Stimulated activated CD8-positive, alpha-beta memory T cell treated with anti-CD3 and anti-CD28 coated beads, Interleukin-12 subunit alpha, Interleukin-12 subunit beta, amount 100 ng/mL, for 24 hours (primary cell): ENCODE data around the gene SH3D19.

Experiments used
- DNase-seq: peaks from one replicate; pipeline ENCODE4 v3.0.0-alpha.2; 2020; ENCODE audit errors: extremely low read depth

The SH3D19 gene

GRCh38 chr4:151199319-151200190 is 125.8 kb downstream of the SH3D19 start:
- DNase-seq: no peak

GRCh38 chr4:151198748-151199147 is 126.7 kb downstream of the SH3D19 start:
- DNase-seq: no peak

GRCh38 chr4:151197247-151197646 is 128.2 kb downstream of the SH3D19 start:
- DNase-seq: no peak

- no peak for DNase-seq
Measured at GRCh38 chr4:151195801-151196200, 129.6 kb downstream of the SH3D19 start.

GRCh38 chr4:151193414-151193813 is 132.0 kb downstream of the SH3D19 start:
- DNase-seq: no peak

GRCh38 chr4:151192556-151193235 is 132.7 kb downstream of the SH3D19 start:
- no peak for DNase-seq

GRCh38 chr4:151184523-151185458 is 140.6 kb downstream of the SH3D19 start:
- no peak for DNase-seq

GRCh38 chr4:151182455-151182996 is 142.9 kb downstream of the SH3D19 start:
- no peak for DNase-seq

- no peak for DNase-seq
Measured at GRCh38 chr4:151176685-151177084, 148.7 kb downstream of the SH3D19 start.

GRCh38 chr4:151175754-151176631 is 149.4 kb downstream of the SH3D19 start:
- no peak for DNase-seq

- DNase-seq: no peak
Measured at GRCh38 chr4:151175233-151175632, 150.2 kb downstream of the SH3D19 start.

- DNase-seq: no peak
Measured at GRCh38 chr4:151174784-151175183, 150.6 kb downstream of the SH3D19 start.

GRCh38 chr4:151173871-151174270 is 151.5 kb downstream of the SH3D19 start:
- DNase-seq: no peak

GRCh38 chr4:151169900-151170299 is 155.5 kb downstream of the SH3D19 start:
- DNase-seq: no peak

GRCh38 chr4:151169223-151169622 is 156.2 kb downstream of the SH3D19 start:
- no peak for DNase-seq

GRCh38 chr4:151167561-151167960 is 157.8 kb downstream of the SH3D19 start:
- no peak for DNase-seq

GRCh38 chr4:151166636-151167035 is 158.8 kb downstream of the SH3D19 start:
- DNase-seq: no peak

GRCh38 chr4:151165205-151166000 is 160.0 kb downstream of the SH3D19 start:
- no peak for DNase-seq

- DNase-seq: no peak
Measured at GRCh38 chr4:151163855-151164254, 161.6 kb downstream of the SH3D19 start.

GRCh38 chr4:151158979-151159378 is 166.4 kb downstream of the SH3D19 start:
- DNase-seq: no peak
